Measurements from ENCODE around the gene CNOT3. TPM values are rescaled to one million over a fixed set of nuclear protein-coding genes. Genes with fewer than 3 reads are reported as not detected.

CNOT3 gene
- total and polyA plus RNA-seq, 2 of the 13 experiments (the other 11 are each of a cell fraction or from before 2014, with no cell fraction given), result 4.3 to 5.8 TPM

DNA sequence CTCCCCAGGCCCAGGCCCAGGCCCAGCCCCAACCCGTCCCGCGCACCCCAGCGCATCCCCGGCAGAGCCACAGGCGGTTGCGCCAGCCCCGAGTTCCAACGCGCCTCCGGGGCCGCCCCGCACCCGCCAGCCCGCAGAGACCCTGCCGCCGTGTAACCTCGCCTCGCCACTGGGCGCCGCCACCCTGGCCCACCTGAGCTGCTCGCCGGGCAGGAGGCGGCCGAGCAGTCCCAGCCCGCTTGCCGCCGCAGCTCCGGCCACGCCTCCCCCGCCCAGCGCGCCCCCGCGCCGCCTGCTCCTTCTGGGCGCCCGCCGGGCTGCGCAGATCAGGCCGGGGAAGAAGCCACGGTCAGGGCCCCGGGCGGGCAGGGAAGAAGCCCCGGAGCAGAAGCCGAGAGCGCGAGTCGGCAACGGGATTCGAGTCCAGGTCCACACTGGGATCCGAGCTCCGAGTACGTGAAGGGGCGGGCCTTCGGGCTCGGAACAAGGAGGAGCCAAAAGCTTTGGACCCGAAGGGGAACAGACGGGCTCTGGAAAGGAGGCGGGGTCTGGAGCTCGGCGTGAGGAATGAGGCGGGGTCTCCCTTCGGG is 51.7 kb downstream of the CNOT3 start, which contains the start of gene MBOAT7 (continued):
- no peak; the same call in 1 of the 2 replicates for TF ChIP-seq SP5 (CRISPR knock-in tag; IDR thresholded peaks at IDR 0.05; ENCODE audit: borderline replicate concordance, low read depth)
- TF ChIP-seq GTF2F1 (IDR thresholded peaks at IDR 0.05; ENCODE audit: low read length), result no peak
- TF ChIP-seq TOPORS (CRISPR knock-in tag; IDR thresholded peaks at IDR 0.05), result no peak
- TF ChIP-seq MAFF (IDR thresholded peaks at IDR 0.05; ENCODE audit: low read depth, low read length), result no peak
- TF ChIP-seq, protein P1, sequence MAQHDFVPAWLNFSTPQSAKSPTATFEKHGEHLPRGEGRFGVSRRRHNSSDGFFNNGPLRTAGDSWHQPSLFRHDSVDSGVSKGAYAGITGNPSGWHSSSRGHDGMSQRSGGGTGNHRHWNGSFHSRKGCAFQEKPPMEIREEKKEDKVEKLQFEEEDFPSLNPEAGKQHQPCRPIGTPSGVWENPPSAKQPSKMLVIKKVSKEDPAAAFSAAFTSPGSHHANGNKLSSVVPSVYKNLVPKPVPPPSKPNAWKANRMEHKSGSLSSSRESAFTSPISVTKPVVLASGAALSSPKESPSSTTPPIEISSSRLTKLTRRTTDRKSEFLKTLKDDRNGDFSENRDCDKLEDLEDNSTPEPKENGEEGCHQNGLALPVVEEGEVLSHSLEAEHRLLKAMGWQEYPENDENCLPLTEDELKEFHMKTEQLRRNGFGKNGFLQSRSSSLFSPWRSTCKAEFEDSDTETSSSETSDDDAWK (CRISPR knock-in tag; IDR thresholded peaks at IDR 0.05), result no peak
- no peak for TF ChIP-seq ZFP36L2 (CRISPR knock-in tag; IDR thresholded peaks at IDR 0.05)
- no peak for TF ChIP-seq ZNF598 (CRISPR knock-in tag; IDR thresholded peaks at IDR 0.05; ENCODE audit: borderline replicate concordance)
- TF ChIP-seq FOXK1 (CRISPR knock-in tag; IDR thresholded peaks at IDR 0.05; ENCODE audit: borderline replicate concordance, low read depth), result no peak
- TF ChIP-seq, protein P2, sequence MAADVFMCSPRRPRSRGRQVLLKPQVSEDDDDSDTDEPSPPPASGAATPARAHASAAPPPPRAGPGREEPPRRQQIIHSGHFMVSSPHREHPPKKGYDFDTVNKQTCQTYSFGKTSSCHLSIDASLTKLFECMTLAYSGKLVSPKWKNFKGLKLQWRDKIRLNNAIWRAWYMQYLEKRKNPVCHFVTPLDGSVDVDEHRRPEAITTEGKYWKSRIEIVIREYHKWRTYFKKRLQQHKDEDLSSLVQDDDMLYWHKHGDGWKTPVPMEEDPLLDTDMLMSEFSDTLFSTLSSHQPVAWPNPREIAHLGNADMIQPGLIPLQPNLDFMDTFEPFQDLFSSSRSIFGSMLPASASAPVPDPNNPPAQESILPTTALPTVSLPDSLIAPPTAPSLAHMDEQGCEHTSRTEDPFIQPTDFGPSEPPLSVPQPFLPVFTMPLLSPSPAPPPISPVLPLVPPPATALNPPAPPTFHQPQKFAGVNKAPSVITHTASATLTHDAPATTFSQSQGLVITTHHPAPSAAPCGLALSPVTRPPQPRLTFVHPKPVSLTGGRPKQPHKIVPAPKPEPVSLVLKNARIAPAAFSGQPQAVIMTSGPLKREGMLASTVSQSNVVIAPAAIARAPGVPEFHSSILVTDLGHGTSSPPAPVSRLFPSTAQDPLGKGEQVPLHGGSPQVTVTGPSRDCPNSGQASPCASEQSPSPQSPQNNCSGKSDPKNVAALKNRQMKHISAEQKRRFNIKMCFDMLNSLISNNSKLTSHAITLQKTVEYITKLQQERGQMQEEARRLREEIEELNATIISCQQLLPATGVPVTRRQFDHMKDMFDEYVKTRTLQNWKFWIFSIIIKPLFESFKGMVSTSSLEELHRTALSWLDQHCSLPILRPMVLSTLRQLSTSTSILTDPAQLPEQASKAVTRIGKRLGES (CRISPR knock-in tag; IDR thresholded peaks at IDR 0.05; ENCODE audit: borderline replicate concordance), result no peak
- no peak for TF ChIP-seq FOXJ3 (CRISPR knock-in tag; IDR thresholded peaks at IDR 0.05; ENCODE audit: borderline replicate concordance)
- no peak for TF ChIP-seq NFIB (CRISPR knock-in tag; IDR thresholded peaks at IDR 0.05; ENCODE audit: borderline replicate concordance)
- 0 out of 2 replicates have a peak, but pooled peaks have one; percentile 37 for TF ChIP-seq ZNF446 (CRISPR knock-in tag; IDR thresholded peaks at IDR 0.05)
- TF ChIP-seq CCAR2 (optimal IDR thresholded peaks at IDR 0.05; ENCODE audit: low read depth, low read length), result no peak
- TF ChIP-seq, protein P3, sequence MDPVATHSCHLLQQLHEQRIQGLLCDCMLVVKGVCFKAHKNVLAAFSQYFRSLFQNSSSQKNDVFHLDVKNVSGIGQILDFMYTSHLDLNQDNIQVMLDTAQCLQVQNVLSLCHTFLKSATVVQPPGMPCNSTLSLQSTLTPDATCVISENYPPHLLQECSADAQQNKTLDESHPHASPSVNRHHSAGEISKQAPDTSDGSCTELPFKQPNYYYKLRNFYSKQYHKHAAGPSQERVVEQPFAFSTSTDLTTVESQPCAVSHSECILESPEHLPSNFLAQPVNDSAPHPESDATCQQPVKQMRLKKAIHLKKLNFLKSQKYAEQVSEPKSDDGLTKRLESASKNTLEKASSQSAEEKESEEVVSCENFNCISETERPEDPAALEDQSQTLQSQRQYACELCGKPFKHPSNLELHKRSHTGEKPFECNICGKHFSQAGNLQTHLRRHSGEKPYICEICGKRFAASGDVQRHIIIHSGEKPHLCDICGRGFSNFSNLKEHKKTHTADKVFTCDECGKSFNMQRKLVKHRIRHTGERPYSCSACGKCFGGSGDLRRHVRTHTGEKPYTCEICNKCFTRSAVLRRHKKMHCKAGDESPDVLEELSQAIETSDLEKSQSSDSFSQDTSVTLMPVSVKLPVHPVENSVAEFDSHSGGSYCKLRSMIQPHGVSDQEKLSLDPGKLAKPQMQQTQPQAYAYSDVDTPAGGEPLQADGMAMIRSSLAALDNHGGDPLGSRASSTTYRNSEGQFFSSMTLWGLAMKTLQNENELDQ (CRISPR knock-in tag; IDR thresholded peaks at IDR 0.05; ENCODE audit: borderline replicate concordance), result no peak
- no peak for TF ChIP-seq JUNB (CRISPR knock-in tag; IDR thresholded peaks at IDR 0.05; ENCODE audit: borderline replicate concordance)
- TF ChIP-seq NFYC (CRISPR knock-in tag; IDR thresholded peaks at IDR 0.05), result no peak
- TF ChIP-seq, protein P4, sequence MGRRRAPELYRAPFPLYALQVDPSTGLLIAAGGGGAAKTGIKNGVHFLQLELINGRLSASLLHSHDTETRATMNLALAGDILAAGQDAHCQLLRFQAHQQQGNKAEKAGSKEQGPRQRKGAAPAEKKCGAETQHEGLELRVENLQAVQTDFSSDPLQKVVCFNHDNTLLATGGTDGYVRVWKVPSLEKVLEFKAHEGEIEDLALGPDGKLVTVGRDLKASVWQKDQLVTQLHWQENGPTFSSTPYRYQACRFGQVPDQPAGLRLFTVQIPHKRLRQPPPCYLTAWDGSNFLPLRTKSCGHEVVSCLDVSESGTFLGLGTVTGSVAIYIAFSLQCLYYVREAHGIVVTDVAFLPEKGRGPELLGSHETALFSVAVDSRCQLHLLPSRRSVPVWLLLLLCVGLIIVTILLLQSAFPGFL (CRISPR knock-in tag; IDR thresholded peaks at IDR 0.05), result no peak
- TF ChIP-seq, protein P5, sequence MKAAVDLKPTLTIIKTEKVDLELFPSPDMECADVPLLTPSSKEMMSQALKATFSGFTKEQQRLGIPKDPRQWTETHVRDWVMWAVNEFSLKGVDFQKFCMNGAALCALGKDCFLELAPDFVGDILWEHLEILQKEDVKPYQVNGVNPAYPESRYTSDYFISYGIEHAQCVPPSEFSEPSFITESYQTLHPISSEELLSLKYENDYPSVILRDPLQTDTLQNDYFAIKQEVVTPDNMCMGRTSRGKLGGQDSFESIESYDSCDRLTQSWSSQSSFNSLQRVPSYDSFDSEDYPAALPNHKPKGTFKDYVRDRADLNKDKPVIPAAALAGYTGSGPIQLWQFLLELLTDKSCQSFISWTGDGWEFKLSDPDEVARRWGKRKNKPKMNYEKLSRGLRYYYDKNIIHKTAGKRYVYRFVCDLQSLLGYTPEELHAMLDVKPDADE (CRISPR knock-in tag; IDR thresholded peaks at IDR 0.05), result no peak
- TF ChIP-seq ZNF101 (CRISPR knock-in tag; IDR thresholded peaks at IDR 0.05; ENCODE audit: borderline replicate concordance, low read depth), result no peak
- peak; percentile 59; the same call in 1 of the 2 replicates for TF ChIP-seq ZNF891 (CRISPR knock-in tag; IDR thresholded peaks at IDR 0.05)
- TF ChIP-seq SIN3A (IDR thresholded peaks at IDR 0.05; ENCODE audit: borderline replicate concordance, low read depth, low read length), result no peak
- TF ChIP-seq ZNF724P (CRISPR knock-in tag; IDR thresholded peaks at IDR 0.05; ENCODE audit: borderline replicate concordance), result no peak; the same call in 1 of the 2 replicates

Data from HepG2 (cell line).